GM12891 (cell line): Measurements from ENCODE around the gene WNT9A.

ENCODE experiments used
- POLR2A ChIP-seq: IDR thresholded peaks from 2 replicates; pipeline ENCODE4 v1.6.1; 2011; ENCODE audit warnings: low read depth, low read length, control low read depth
- SPI1 ChIP-seq: IDR thresholded peaks from 2 replicates; pipeline ENCODE4 v1.6.1; 2011; ENCODE audit warnings: low read depth, low read length, control low read depth

DNA sequence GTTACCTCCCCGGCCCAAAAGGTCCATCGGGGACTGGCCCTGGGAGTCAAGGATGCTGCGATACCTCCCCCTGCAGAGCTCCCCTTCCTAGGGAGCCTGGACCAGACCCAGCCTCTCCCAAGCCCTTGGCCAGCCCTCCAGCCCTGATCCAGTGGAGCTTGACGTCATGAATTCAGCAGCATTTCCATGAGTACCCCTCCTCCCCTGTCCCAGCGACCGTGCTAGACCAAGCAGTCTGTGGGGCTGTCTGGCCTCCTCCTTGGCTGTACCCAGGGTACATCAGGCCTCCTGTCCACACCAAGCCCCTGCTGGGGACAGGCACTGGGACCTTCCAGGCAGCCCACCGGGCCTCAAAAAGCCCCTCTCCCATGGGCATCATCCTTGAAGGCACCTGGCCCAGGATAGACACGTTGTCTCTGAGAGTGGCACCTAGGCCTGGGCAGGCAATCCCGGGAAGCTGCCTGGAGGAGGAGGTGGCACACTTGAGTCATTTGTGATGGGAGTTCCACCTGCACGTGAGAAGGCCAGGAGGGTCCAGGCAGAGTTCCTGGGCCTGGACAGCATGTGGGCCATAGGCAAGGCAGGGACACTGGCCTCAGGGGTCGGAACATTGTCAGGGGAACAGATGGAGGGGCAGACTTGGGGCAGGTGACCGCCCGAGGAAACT lies 46.4 kb downstream of the WNT9A start:
- TF ChIP-seq POLR2A = no peak
- TF ChIP-seq SPI1 = no peak
